ENCODE results near the gene EIF2B5.

- TF ChIP-seq CTCF (IDR thresholded peaks at IDR 0.05; ENCODE audit: low read depth, low read length, poor library complexity, severe bottlenecking) (no peak), EZH2phosphoT487 (IDR thresholded peaks at IDR 0.05; ENCODE audit: borderline replicate concordance, low read length) (no peak)
Measured at GRCh38 chr3:184189421-184189820, 54.3 kb downstream of the EIF2B5 start.

Data from DOHH2 (cell line).